ENCODE data around the gene GNGT2.

Gene GNGT2

DNA sequence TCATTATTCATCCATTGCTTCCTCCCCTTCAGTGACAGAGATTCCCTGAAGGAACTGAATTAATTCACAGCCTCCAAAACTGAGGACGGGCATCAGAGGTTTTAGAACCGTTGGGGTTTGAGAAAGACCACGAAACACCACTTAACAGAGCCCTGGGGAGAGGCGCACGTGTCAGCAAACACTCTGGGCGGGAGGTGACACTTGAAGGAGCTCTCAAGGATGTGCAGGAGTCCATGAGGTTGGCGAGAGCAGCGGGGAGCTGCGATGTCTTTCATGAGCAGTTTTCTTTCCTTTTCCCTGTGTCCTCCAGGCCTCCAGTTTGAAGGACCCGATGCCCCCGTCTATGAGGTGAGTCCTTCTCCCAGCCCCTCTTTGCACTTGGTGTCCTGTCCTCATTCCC, 54.1 kb downstream of the GNGT2 start:
- H3K9me3 ChIP-seq (ENCODE audit: control insufficient read depth, insufficient read depth, low read depth, low read length): no peaks in the 10 kb centered on the region
- H3K36me3 ChIP-seq (ENCODE audit: control insufficient read depth in 2 of 2, insufficient read depth in 1 of 2, low read length in 2 of 2): no peaks in the 10 kb centered on the region
- TF ChIP-seq OVOL3 (tag by site-specific recombination; IDR thresholded peaks at IDR 0.05) (no peak), ZFP69B (tag by site-specific recombination; IDR thresholded peaks at IDR 0.05) (no peak), ZNF416 (tag by site-specific recombination; IDR thresholded peaks at IDR 0.05) (no peak), EGR2 (tag by site-specific recombination; IDR thresholded peaks at IDR 0.05; ENCODE audit: low read depth) (no peak), ZNF266 (tag by site-specific recombination; IDR thresholded peaks at IDR 0.05; ENCODE audit: low read depth) (no peak), ZNF157 (tag by site-specific recombination; IDR thresholded peaks at IDR 0.05) (no peak)
- TF ChIP-seq, protein P1, sequence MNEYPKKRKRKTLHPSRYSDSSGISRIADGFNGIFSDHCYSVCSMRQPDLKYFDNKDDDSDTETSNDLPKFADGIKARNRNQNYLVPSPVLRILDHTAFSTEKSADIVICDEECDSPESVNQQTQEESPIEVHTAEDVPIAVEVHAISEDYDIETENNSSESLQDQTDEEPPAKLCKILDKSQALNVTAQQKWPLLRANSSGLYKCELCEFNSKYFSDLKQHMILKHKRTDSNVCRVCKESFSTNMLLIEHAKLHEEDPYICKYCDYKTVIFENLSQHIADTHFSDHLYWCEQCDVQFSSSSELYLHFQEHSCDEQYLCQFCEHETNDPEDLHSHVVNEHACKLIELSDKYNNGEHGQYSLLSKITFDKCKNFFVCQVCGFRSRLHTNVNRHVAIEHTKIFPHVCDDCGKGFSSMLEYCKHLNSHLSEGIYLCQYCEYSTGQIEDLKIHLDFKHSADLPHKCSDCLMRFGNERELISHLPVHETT (tag by site-specific recombination; IDR thresholded peaks at IDR 0.05): no peak
- CTCF ChIA-PET: no interaction called here
- no peak overlapping the region for H3K4me3 ChIP-seq (ENCODE audit: low read depth, low read length)
- H3K27ac ChIP-seq (ENCODE audit: extremely low read depth, low read depth, low read length): no peak overlapping the region
- no peaks in the 10 kb centered on the region for H3K4me1 ChIP-seq (ENCODE audit: control insufficient read depth, insufficient read depth, low read length)
- POLR2A ChIA-PET: no interaction called here

Measured in HEK293 (cell line).